Smooth muscle cell of the coronary artery (primary cell): ENCODE data around the gene OR12D1. TPM values are rescaled to one million over a fixed set of nuclear protein-coding genes. Genes with fewer than 3 reads are reported as not detected.

Experiments used
- total RNA-seq: library from RNA; depleted of rRNA; stranded (reverse); fragments of >200 nt; gene quantifications from 2 replicates; pipeline ENCODE4 v1.2.3, GENCODE V29; 2014; ENCODE audit warnings: low replicate concordance

Gene OR12D1
- total RNA-seq: not detected in 2 replicates

GRCh38 chr6:29414588-29414987 lies at the start of gene OR12D1:
Gene OR12D1, plus strand, starts transcription at chr6:29414928.

DNA sequence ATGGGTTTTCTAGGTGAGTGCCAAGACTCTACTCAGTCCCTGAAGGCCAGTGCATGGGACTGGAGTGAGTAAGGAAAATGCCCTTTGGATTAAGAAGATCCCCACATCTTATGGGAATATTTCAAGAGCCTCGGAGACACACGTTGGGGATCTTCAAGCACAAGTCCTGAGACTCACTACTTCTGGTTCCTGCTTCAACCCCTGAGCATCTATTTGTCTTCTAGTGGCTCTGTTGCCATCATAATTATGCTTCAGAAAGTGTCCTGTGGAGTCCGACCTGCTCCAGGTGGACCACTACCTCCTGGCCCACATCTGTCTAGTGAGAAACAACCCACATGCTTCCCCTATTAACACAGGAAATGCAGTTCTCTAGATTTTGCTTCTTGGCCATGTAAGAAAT lies 46.0 kb upstream of the OR12D1 start, which contains the start of gene OR5V1:
Gene OR5V1, minus strand, starts transcription at position 101 of the 400 bp plus-strand sequence. CDS start 12,670 bp downstream, outside the sequence.

DNA sequence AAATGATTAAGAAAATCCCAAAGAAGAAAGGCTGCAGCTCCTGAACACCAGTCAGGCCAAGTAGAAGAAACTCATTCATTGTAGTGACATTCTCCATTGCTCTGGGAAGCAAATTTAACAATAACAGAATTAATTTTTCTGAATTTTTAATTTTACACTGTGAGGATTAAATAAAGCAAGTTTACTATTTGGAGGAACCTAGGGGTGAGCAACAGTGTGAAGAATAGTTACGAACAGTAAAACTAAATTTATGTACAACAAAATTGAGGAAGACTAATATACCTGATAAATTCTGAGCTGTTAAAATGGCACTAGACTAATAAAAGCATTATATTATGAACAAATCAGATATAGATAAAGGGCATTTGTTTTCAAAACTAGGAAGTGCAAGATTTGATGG lies 39.5 kb upstream of the OR12D1 start, which contains the start of gene OR12D3:
Gene OR12D3, minus strand, starts transcription at position 101 of the 400 bp plus-strand sequence. Its CDS starts 4 bp downstream, at position 97.

DNA sequence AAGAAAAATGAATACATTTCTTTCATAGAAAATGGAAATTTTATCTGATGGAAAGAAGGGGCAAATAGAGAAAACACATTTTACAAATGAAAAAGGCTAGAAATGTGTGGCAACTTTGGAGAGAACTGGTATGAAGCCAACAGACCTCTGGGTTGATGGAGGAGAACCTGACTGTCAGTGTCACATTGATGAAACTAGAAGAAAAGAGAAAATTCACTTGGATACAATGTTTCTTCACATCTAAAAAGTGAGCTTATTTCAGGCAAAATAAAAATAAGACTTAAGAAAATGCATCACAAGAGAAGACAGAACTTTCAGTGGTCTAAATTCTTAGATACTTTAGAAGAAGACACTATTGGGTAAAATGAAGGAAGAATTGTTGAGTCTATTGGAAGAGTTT lies 19.4 kb upstream of the OR12D1 start, which contains the start of gene OR12D2:
Gene OR12D2, plus strand, starts transcription at position 301 of the 400 bp plus-strand sequence. CDS start 1,069 bp downstream, outside the sequence.

GRCh38 chr6:29439006-29439405 lies 24.3 kb downstream of the OR12D1 start, which contains the start of gene OR10C1:
Gene OR10C1, plus strand, starts transcription at chr6:29439306. Its CDS starts 710 bp downstream, at chr6:29440016.

GRCh38 chr6:29456971-29457370 lies 42.2 kb downstream of the OR12D1 start, which contains the start of the genes OR11A1 and OR2H1:
Gene OR11A1, minus strand, starts transcription at chr6:29457071. Its CDS starts 29,430 bp downstream, at chr6:29427641.
Gene OR2H1, plus strand, starts transcription at chr6:29457155. Its CDS starts 4,615 bp downstream, at chr6:29461770.

Other genes starting within 250 kb of the OR12D1 start
- gene OR2J2, start 244.0 kb upstream of the OR12D1 start, total RNA-seq: not detected in 2 replicates
- gene OR14J1, start 113.2 kb upstream of the OR12D1 start, total RNA-seq: not detected in 2 replicates
- not detected in 2 replicates for gene OR5V1, start 46.1 kb upstream of the OR12D1 start, total RNA-seq
- not detected in 2 replicates for gene OR12D3, start 39.6 kb upstream of the OR12D1 start, total RNA-seq
- not detected in 2 replicates for gene OR12D2, start 19.3 kb upstream of the OR12D1 start, total RNA-seq
- not detected in 2 replicates for gene OR10C1, start 24.4 kb downstream of the OR12D1 start, total RNA-seq
- gene OR11A1, start 42.1 kb downstream of the OR12D1 start, total RNA-seq: not detected in 2 replicates
- gene OR2H1, start 42.2 kb downstream of the OR12D1 start, total RNA-seq: not detected in 2 replicates
- gene MAS1L, start 73.0 kb downstream of the OR12D1 start, total RNA-seq: not detected in 2 replicates
- not detected in 2 replicates for gene UBD, start 144.8 kb downstream of the OR12D1 start, total RNA-seq
- not detected in 2 replicates for gene OR2H2, start 170.2 kb downstream of the OR12D1 start, total RNA-seq
- 7.3 and 8.8 TPM in 2 replicates for gene GABBR1, start 218.3 kb downstream of the OR12D1 start, total RNA-seq
- gene MOG, start 242.2 kb downstream of the OR12D1 start, total RNA-seq: not detected in 2 replicates